ENCODE results near the gene RPS26. TPM values are rescaled to one million over a fixed set of nuclear protein-coding genes. Genes with fewer than 3 reads are reported as not detected.

RPS26 gene
- 63.3 and 80.3 TPM in 2 replicates for total RNA-seq

GRCh38 chr12:56041552-56042429, at the start of gene RPS26:
TSS of gene RPS26 (plus strand) at chr12:56041918. CDS start at chr12:56042167, 249 bp downstream.

DNA sequence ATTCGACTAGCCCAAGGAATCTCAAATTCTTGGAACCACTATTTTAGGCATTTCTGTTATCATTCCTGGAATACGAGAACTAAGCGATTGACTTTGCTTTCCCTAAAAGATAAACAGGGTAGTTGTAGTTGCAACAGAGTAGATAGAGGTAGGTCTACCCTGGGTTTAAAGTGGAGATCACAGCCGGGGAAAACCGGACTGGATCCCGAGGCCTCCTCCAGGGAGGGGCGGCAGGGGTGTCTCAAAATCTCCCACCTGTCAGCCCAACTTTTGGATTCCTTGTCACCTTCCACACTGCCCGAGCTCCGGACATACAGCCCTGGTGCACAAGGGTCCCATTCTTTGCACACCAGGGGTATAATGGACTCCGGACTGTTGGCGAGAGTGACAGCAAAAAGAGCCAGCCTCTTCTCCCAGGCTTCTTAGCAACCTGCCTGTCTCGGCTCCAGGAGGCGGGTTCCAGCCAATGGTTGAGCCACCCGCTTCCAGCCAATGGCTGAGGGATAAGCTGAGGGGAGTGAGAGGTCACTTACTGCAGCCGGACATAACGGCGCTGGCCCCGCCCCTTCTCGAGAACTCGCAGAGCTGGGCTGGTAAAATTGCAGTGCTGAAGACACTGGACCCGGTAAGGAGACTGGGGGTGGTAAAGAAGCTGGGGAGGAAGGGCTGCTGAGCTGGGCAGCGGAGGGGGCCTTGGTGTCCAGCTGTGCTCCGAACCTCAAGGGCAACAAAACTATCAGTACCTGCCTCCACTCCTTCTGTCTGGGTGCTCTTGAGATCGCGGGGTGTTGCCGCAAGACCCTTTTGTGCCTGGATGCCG, 44.8 kb upstream of the RPS26 start, which contains the start of gene SUOX:
SUOX (plus strand) TSS at position 562 of the 820 bp plus-strand sequence. CDS start 4,946 bp downstream, outside the sequence.

DNA sequence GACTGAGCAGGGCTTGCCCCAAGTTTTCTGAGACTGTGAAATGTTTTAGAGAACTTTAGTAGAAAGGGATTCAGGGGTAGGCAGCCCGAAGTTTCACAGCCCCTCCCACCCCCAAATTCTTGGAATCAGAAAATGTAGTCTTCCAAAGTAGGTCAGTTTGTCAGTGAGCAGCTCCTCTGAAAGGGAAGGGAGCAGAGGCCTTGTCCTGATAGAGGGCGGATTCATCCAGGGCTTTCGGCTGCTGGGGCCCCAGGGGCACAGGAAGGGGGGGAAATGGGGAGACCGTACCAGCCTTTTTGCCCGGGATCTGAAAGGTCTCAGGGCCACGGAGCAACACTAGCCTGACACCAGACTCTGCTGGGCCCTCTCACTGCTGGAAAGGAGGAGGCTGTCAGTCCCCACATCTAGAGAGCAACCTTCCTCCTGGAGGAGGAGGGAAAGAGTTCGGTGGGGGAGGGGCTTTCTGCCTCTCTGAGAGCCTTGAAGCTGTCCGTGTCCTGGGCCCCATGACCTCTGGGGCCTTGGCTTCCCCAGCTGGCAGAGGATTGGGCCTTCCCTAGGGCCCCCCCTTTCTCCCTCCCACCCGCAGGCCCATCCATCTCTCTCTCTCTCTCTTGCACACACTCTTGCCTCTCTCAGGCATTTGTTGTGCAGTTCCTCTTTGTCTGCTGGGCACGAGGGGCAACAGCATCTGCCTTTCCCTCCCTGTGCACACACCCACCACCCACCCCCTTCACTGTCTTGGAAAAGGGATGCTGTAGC, 21.1 kb upstream of the RPS26 start, which contains the start of gene IKZF4:
IKZF4 (plus strand) TSS at position 621 of the 762 bp plus-strand sequence. CDS start 451 bp downstream, outside the sequence.

DNA sequence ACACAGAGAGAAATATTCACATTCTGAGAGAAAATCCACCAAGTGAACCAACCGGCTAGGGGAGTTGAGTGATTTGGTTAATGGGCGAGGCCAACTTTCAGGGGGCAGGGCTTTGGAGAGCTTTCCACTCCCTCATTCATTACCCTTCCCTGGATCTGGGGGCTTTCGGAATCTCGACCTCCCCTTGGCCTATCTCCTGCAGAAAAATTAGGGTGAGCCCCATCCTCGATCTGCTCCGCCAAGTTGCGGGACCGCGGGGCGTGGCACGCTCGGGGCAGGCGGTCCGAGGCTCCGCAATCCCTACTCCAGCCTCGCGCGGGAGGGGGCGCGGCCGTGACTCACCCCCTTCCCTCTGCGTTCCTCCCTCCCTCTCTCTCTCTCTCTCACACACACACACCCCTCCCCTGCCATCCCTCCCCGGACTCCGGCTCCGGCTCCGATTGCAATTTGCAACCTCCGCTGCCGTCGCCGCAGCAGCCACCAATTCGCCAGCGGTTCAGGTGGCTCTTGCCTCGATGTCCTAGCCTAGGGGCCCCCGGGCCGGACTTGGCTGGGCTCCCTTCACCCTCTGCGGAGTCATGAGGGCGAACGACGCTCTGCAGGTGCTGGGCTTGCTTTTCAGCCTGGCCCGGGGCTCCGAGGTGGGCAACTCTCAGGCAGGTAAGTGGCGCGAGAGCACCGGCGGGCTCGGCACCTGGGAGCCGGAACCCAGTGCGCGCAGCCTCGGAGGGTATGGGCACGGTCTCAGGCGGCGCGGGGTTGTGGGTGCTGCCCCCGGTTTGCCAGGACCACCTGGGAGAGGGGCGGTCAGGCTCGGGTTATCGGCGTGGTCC, 38.2 kb downstream of the RPS26 start, which contains the start of gene ERBB3:
ERBB3 (plus strand) TSS at position 443 of the 833 bp plus-strand sequence; CDS start at position 579, 136 bp downstream.

Other genes with a start within 250 kb of the RPS26 start
- gene SARNP, start 224.2 kb upstream of the RPS26 start, total RNA-seq, result 111 and 113 TPM in 2 replicates
- 32.1 and 34.0 TPM in 2 replicates for gene ORMDL2, start 223.9 kb upstream of the RPS26 start, total RNA-seq
- gene DNAJC14, start 212.3 kb upstream of the RPS26 start, total RNA-seq, result 56.0 and 69.4 TPM in 2 replicates
- gene MMP19, start 199.0 kb upstream of the RPS26 start, total RNA-seq, result 6.7 and 11.0 TPM in 2 replicates
- gene PYM1, start 114.0 kb upstream of the RPS26 start, total RNA-seq, result 37.4 and 38.1 TPM in 2 replicates
- gene DGKA, start 110.8 kb upstream of the RPS26 start, total RNA-seq, result 47.6 and 81.6 TPM in 2 replicates
- 0.26 and 1.2 TPM in 2 replicates for gene PMEL, start 75.9 kb upstream of the RPS26 start, total RNA-seq
- gene CDK2, start 75.1 kb upstream of the RPS26 start, total RNA-seq, result 14.1 and 27.6 TPM in 2 replicates
- 40.0 and 62.2 TPM in 2 replicates for gene RAB5B, start 67.8 kb upstream of the RPS26 start, total RNA-seq
- gene SUOX, start 44.6 kb upstream of the RPS26 start, total RNA-seq, result 9.2 and 12.0 TPM in 2 replicates
- 1.1 and 2.5 TPM in 2 replicates for gene IKZF4, start 20.9 kb upstream of the RPS26 start, total RNA-seq
- 0.19 and 3.6 TPM in 2 replicates for gene ERBB3, start 38.2 kb downstream of the RPS26 start, total RNA-seq
- 129 and 141 TPM in 2 replicates for gene PA2G4, start 62.6 kb downstream of the RPS26 start, total RNA-seq
- gene RPL41, start 74.7 kb downstream of the RPS26 start, total RNA-seq, result 3,729 and 3,955 TPM in 2 replicates
- 6.8 and 7.9 TPM in 2 replicates for gene ZC3H10, start 76.3 kb downstream of the RPS26 start, total RNA-seq
- gene ESYT1, start 86.3 kb downstream of the RPS26 start, total RNA-seq, result 209 and 236 TPM in 2 replicates
- gene MYL6B, start 110.7 kb downstream of the RPS26 start, total RNA-seq, result 93.8 and 98.2 TPM in 2 replicates
- 3,015 and 3,100 TPM in 2 replicates for gene MYL6, start 116.4 kb downstream of the RPS26 start, total RNA-seq
- gene SMARCC2, start 147.6 kb downstream of the RPS26 start, total RNA-seq, result 47.4 and 50.4 TPM in 2 replicates
- gene RNF41, start 180.0 kb downstream of the RPS26 start, total RNA-seq, result 109 and 127 TPM in 2 replicates
- gene NABP2, start 182.4 kb downstream of the RPS26 start, total RNA-seq, result 31.9 and 33.2 TPM in 2 replicates
- gene SLC39A5, start 188.1 kb downstream of the RPS26 start, total RNA-seq, result 0.25 TPM in 1 of 2 replicates, not detected in the other
- 16.8 and 18.5 TPM in 2 replicates for gene ANKRD52, start 216.5 kb downstream of the RPS26 start, total RNA-seq
- 8.6 TPM in 2 replicates for gene COQ10A, start 225.0 kb downstream of the RPS26 start, total RNA-seq

Measured in aortic smooth muscle cell (primary cell).